BLaER1 treated with 17β-estradiol and CSF1 and Interleukin-3, amounts not matched to agents 10 nM and 100 nM (cell line): ENCODE data around the gene PORCN.

Experiments
- H3K27ac ChIP-seq, 11 experiments: shearing (Covaris generic); formaldehyde crosslinking; 2 replicates each; pipeline ENCODE4 v1.8.1; 2022
- H3K27me3 ChIP-seq, 11 experiments: shearing (Covaris generic); formaldehyde crosslinking; 2 replicates each; pipeline ENCODE4 v1.8.1; 2022
- H3K36me3 ChIP-seq, 11 experiments: shearing (Covaris generic); formaldehyde crosslinking; 2 replicates each; pipeline ENCODE4 v1.8.1; 2022
- H3K4me1 ChIP-seq, 10 experiments: shearing (Covaris generic); formaldehyde crosslinking; 2 replicates each; pipeline ENCODE4 v1.8.1; 2022
- H3K4me2 ChIP-seq, 11 experiments: shearing (Covaris generic); formaldehyde crosslinking; 2 replicates each; pipeline ENCODE4 v1.8.1; 2022
- H3K4me3 ChIP-seq, 10 experiments: shearing (Covaris generic); formaldehyde crosslinking; 2 replicates each; pipeline ENCODE4 v1.8.1; 2022
- H3K9ac ChIP-seq, 11 experiments: shearing (Covaris generic); formaldehyde crosslinking; 2 replicates each; pipeline ENCODE4 v1.8.1; 2022
- H3K9me3 ChIP-seq, 11 experiments: shearing (Covaris generic); formaldehyde crosslinking; replicated peaks in 1 of 11; 2 replicates each; pipeline ENCODE4 v1.8.1; 2022
- H4K20me1 ChIP-seq, 11 experiments: shearing (Covaris generic); formaldehyde crosslinking; 2 replicates each; pipeline ENCODE4 v1.8.1; 2022
- Cebpa-rat ChIP-seq, 11 experiments: shearing (Covaris generic); IDR thresholded peaks; 2 replicates each; pipeline ENCODE4 v1.8.1; 2022

PORCN gene

GRCh38 chrX:48477960-48478755, 30.6 kb upstream of the PORCN start:
- H3K36me3 ChIP-seq, result peaks cover 22 to 54% (median 39%) of the 10 kb centered on the region in 11 experiments
- peaks cover 0 to 49% (median 26%) of the 10 kb centered on the region in 11 experiments; a peak in 16 of 22 replicates for H4K20me1 ChIP-seq
- H3K4me1 ChIP-seq, result peaks cover 19 to 33% (median 28%) of the 10 kb centered on the region in 10 experiments
- peak overlapping the region in 5 of 10 experiments; percentile 74 to 87 (median 84); a peak in 5 of 20 replicates for H3K4me3 ChIP-seq
- H3K9ac ChIP-seq, result peak overlapping the region in 3 of 11 experiments; percentile 85 to 91 (median 87); a peak in 4 of 22 replicates
- TF ChIP-seq Cebpa-rat (IDR thresholded peaks at IDR 0.05), result no peak
- H3K27ac ChIP-seq, result no peak overlapping the region
- peak overlapping the region; percentile 64 to 84 (median 77); a peak in 17 of 22 replicates for H3K4me2 ChIP-seq
- peaks cover 6 to 69% (median 43%) of the 10 kb centered on the region in 11 experiments; a peak in 18 of 22 replicates for H3K27me3 ChIP-seq
- H3K9me3 ChIP-seq, result no peaks in the 10 kb centered on the region; a peak in 1 of 22 replicates

DNA sequence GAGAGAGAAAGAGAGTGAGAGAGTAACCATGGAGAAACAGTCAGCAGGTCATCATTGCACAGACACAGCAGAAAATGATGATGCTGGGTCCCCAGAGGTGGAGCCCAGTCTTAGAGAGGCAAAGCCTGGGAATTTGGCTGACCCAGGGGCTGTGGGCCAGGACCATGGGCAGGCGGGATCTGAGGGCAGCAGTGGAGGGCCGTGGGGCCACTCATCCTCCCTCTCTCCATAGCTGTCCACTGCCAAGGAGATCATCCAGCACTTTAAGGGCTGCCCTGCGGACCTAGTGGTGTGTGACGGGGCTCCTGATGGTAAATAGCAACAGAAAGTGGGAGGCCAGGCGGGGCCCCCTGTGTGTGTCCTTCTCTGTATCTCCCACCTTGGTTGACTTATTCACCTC, 30.0 kb upstream of the PORCN start:
- no peak for TF ChIP-seq Cebpa-rat (IDR thresholded peaks at IDR 0.05)
- H3K4me2 ChIP-seq, result no peak overlapping the region
- H4K20me1 ChIP-seq, result peaks cover 0 to 49% (median 26%) of the 10 kb centered on the region in 11 experiments; a peak in 16 of 22 replicates
- H3K27ac ChIP-seq, result no peak overlapping the region
- H3K4me1 ChIP-seq, result peaks cover 12 to 27% (median 22%) of the 10 kb centered on the region in 10 experiments
- H3K27me3 ChIP-seq, result peaks cover 10 to 69% (median 43%) of the 10 kb centered on the region in 11 experiments; a peak in 18 of 22 replicates
- H3K9me3 ChIP-seq, result no peaks in the 10 kb centered on the region; a peak in 1 of 22 replicates
- H3K4me3 ChIP-seq, result no peak overlapping the region
- no peak overlapping the region for H3K9ac ChIP-seq
- H3K36me3 ChIP-seq, result peaks cover 28 to 61% (median 45%) of the 10 kb centered on the region in 11 experiments

DNA sequence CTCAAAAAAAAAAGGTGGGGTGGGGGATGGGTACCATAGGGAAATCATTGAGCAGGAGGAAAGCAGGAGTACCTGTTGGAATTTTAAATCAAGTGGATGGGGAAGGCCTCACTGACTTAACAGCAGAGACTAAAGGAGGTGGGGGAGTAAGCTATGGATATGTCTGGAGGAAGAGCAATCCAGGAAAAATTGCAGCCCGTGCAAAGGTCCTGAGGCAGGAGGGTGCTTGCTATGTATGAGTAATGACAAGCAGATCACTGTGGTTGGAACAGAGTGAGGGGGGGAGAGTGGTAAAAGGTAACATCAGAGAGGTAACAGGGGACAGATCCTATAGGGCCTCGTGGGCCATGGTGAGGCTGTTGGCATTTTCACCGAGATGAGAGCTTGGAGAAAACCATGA, 28.6 kb upstream of the PORCN start:
- no peak overlapping the region for H3K27ac ChIP-seq
- peaks cover 15 to 72% (median 46%) of the 10 kb centered on the region in 11 experiments; a peak in 19 of 22 replicates for H3K27me3 ChIP-seq
- no peaks in the 10 kb centered on the region; a peak in 1 of 22 replicates for H3K9me3 ChIP-seq
- H3K4me2 ChIP-seq, result no peak overlapping the region
- no peak for TF ChIP-seq Cebpa-rat (IDR thresholded peaks at IDR 0.05)
- no peak overlapping the region for H3K4me3 ChIP-seq
- peaks cover 0 to 49% (median 26%) of the 10 kb centered on the region in 11 experiments; a peak in 16 of 22 replicates for H4K20me1 ChIP-seq
- H3K9ac ChIP-seq, result no peak overlapping the region
- H3K4me1 ChIP-seq, result peaks cover 0 to 14% (median 10%) of the 10 kb centered on the region in 10 experiments; a peak in 16 of 20 replicates
- peaks cover 29 to 74% (median 51%) of the 10 kb centered on the region in 11 experiments for H3K36me3 ChIP-seq

- Histone ChIP-seq H3K4me2 (no peak overlapping the region), H3K36me3 (peaks cover 29 to 78% (median 54%) of the 10 kb centered on the region in 11 experiments), H3K27ac (no peak overlapping the region), H3K27me3 (peaks cover 15 to 76% (median 48%) of the 10 kb centered on the region in 11 experiments; a peak in 21 of 22 replicates), H3K9ac (no peak overlapping the region), H4K20me1 (peaks cover 0 to 49% (median 26%) of the 10 kb centered on the region in 11 experiments; a peak in 16 of 22 replicates), H3K4me1 (peaks cover 0 to 14% (median 10%) of the 10 kb centered on the region in 10 experiments; a peak in 16 of 20 replicates), H3K4me3 (no peak overlapping the region), H3K9me3 (no peaks in the 10 kb centered on the region; a peak in 1 of 22 replicates)
- TF ChIP-seq Cebpa-rat (IDR thresholded peaks at IDR 0.05), result no peak
Measured at GRCh38 chrX:48480583-48480982, 28.2 kb upstream of the PORCN start.

- Histone ChIP-seq H3K9me3 (no peaks in the 10 kb centered on the region), H3K27me3 (peaks cover 18 to 84% (median 60%) of the 10 kb centered on the region in 11 experiments; a peak in 21 of 22 replicates), H3K36me3 (peaks cover 29 to 93% (median 59%) of the 10 kb centered on the region in 11 experiments), H4K20me1 (peaks cover 0 to 47% (median 24%) of the 10 kb centered on the region in 11 experiments; a peak in 16 of 22 replicates), H3K4me1 (peaks cover 0 to 12% (median 5%) of the 10 kb centered on the region in 10 experiments; a peak in 16 of 20 replicates), H3K9ac (no peak overlapping the region), H3K4me2 (no peak overlapping the region), H3K27ac (no peak overlapping the region), H3K4me3 (no peak overlapping the region)
- TF ChIP-seq Cebpa-rat (IDR thresholded peaks at IDR 0.05), result no peak
Measured at GRCh38 chrX:48482526-48482925, 26.3 kb upstream of the PORCN start.

GRCh38 chrX:48487362-48487798, 21.4 kb upstream of the PORCN start:
- H3K27ac ChIP-seq, result 0 out of 22 replicates have a peak overlapping the region, but pooled peaks of 1 of the 11 experiments have one; percentile 22
- no peak overlapping the region for H3K9ac ChIP-seq
- H3K36me3 ChIP-seq, result peaks cover 10 to 48% (median 27%) of the 10 kb centered on the region in 11 experiments
- H3K4me2 ChIP-seq, result no peak overlapping the region
- H3K27me3 ChIP-seq, result peaks cover 35 to 93% (median 74%) of the 10 kb centered on the region in 11 experiments
- H3K4me3 ChIP-seq, result no peak overlapping the region
- peaks cover 0 to 7% (median 0%) of the 10 kb centered on the region in 11 experiments; a peak in 3 of 22 replicates for H4K20me1 ChIP-seq
- H3K9me3 ChIP-seq, result 0 out of 22 replicates have a peak, but pooled peaks cover 0 to 4% (median 0%) of the 10 kb centered on the region in 11 experiments
- TF ChIP-seq Cebpa-rat (IDR thresholded peaks at IDR 0.05), result no peak
- peaks cover 7 to 26% (median 11%) of the 10 kb centered on the region in 10 experiments; a peak in 19 of 20 replicates for H3K4me1 ChIP-seq

GRCh38 chrX:48488034-48488433, 20.8 kb upstream of the PORCN start:
- H3K9ac ChIP-seq, result no peak overlapping the region
- H4K20me1 ChIP-seq, result peaks cover 0 to 3% (median 0%) of the 10 kb centered on the region in 11 experiments; a peak in 2 of 22 replicates
- peaks cover 13 to 32% (median 17%) of the 10 kb centered on the region in 10 experiments; a peak in 19 of 20 replicates for H3K4me1 ChIP-seq
- H3K27ac ChIP-seq, result no peak overlapping the region
- peaks cover 35 to 92% (median 69%) of the 10 kb centered on the region in 11 experiments for H3K27me3 ChIP-seq
- peaks cover 7 to 42% (median 24%) of the 10 kb centered on the region in 11 experiments for H3K36me3 ChIP-seq
- no peak for TF ChIP-seq Cebpa-rat (IDR thresholded peaks at IDR 0.05)
- H3K9me3 ChIP-seq, result 0 out of 22 replicates have a peak, but pooled peaks cover 0 to 4% (median 0%) of the 10 kb centered on the region in 11 experiments
- H3K4me3 ChIP-seq, result no peak overlapping the region
- peak overlapping the region in 1 of 11 experiments; percentile 21; a peak in 2 of 22 replicates for H3K4me2 ChIP-seq

DNA sequence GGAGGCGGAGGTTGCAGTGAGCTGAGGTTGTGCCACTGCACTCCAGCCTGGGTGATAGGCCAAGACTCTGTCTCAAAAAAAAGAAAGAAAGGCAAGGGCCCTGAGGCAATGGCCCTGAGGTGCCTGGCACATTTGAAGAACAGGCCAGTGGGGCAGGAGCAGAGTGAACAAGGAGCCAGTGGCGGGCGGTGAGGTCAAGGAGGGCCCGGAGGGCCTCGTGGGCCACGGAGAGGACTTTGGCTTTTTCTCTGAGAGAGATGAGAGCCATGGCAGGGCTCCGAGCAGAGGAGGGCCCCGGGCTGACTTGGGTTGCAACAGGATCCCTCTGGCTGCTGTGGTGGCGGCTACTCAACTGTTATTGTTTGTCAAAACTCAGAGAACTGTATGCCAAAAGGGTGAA, 19.5 kb upstream of the PORCN start:
- H4K20me1 ChIP-seq, result peaks cover 0 to 3% (median 0%) of the 10 kb centered on the region in 11 experiments; a peak in 2 of 22 replicates
- H3K4me3 ChIP-seq, result no peak overlapping the region
- H3K4me2 ChIP-seq, result no peak overlapping the region
- no peak overlapping the region for H3K9ac ChIP-seq
- no peak overlapping the region for H3K27ac ChIP-seq
- peaks cover 0 to 29% (median 12%) of the 10 kb centered on the region in 11 experiments; a peak in 13 of 22 replicates for H3K36me3 ChIP-seq
- H3K27me3 ChIP-seq, result peaks cover 30 to 91% (median 63%) of the 10 kb centered on the region in 11 experiments
- peaks cover 21 to 41% (median 28%) of the 10 kb centered on the region in 10 experiments; a peak in 19 of 20 replicates for H3K4me1 ChIP-seq
- TF ChIP-seq Cebpa-rat (IDR thresholded peaks at IDR 0.05), result no peak
- H3K9me3 ChIP-seq, result peaks cover 0 to 8% (median 0%) of the 10 kb centered on the region in 11 experiments; a peak in 2 of 22 replicates
